Stimulated activated CD4-positive, alpha-beta T cell treated with anti-CD3 and anti-CD28 coated beads, Interleukin-4, amount 100 ng/mL, for 24 hours (primary cell): ENCODE measurements around the gene ITGAL.
"Not testable (repeated sequence)": the region's sequence is repeated elsewhere in the genome, so short reads cannot be mapped to it uniquely, and the experiment has no call there.

Source experiments
- DNase-seq: peaks from one replicate; pipeline ENCODE4 v3.0.0-alpha.2; 2020

Gene ITGAL

DNA sequence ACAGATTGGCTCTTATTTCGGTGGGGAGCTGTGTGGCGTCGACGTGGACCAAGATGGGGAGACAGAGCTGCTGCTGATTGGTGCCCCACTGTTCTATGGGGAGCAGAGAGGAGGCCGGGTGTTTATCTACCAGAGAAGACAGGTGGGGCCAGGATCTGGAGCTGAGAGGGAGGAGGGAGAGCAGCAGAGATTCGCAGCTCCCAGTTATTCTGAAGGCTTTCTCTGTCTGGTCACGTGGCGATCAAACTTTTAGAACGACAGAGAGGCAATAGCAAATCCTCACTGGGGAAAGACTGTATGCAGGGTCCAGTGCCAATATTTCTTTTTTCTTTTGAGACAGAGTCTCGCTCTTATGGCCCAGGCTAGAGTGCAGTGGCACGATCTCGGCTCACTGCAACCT lies 22.2 kb downstream of the ITGAL start:
- no peak for DNase-seq

DNA sequence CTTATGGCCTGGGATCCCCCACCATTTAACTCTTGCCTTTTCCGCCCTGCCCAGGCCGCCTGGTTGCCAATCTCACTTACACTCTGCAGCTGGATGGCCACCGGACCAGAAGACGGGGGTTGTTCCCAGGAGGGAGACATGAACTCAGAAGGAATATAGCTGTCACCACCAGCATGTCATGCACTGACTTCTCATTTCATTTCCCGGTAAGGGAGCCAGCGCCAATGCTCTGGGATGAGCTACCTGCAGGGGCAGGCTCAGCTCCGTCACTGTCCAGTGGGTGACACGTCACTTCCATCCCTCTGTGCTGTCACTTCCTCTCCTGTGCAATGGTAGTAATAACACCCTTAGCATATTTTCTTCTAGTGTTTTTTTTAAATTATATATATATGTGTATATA lies 26.7 kb downstream of the ITGAL start:
- no peak for DNase-seq

DNA sequence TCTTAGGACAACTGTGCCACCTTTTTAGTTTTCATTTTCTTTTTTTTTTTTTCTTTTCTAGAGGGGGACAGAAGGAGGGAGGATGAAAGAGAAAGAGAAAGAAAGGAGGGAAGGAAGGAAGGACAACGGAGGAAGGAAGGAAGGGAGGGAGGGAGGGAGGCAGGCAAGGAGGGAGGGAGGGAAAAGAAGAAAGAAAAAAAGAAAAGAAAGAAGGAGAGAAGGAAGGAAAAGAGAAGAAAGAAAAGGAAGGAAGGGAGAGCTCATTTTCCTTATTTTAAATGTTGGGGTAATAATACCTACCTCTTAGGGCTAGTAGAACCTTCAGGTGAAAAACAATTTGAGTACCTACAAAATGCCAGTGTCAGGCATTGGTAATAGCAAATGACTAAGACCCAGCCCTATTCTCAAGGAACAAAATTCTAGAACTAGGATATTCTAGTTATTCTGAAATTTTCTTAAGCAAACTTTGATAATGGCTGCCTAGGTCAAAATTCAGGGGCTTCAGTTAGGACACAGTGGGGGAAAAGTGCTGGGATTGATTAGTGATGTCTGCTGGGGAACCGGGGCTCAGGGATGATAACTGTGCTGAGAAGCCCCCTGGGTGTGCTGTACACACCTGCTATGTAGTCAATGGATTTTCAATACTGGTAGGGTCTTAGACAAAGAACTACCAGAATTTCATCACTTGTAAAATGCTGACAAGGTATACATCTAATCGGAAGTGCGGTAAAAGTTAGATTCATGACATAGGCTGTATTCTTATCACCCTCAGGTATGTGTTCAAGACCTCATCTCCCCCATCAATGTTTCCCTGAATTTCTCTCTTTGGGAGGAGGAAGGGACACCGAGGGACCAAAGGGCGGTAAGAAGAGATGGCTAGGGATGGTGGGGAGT lies 31.1 kb downstream of the ITGAL start:
- DNase-seq = no peak

DNA sequence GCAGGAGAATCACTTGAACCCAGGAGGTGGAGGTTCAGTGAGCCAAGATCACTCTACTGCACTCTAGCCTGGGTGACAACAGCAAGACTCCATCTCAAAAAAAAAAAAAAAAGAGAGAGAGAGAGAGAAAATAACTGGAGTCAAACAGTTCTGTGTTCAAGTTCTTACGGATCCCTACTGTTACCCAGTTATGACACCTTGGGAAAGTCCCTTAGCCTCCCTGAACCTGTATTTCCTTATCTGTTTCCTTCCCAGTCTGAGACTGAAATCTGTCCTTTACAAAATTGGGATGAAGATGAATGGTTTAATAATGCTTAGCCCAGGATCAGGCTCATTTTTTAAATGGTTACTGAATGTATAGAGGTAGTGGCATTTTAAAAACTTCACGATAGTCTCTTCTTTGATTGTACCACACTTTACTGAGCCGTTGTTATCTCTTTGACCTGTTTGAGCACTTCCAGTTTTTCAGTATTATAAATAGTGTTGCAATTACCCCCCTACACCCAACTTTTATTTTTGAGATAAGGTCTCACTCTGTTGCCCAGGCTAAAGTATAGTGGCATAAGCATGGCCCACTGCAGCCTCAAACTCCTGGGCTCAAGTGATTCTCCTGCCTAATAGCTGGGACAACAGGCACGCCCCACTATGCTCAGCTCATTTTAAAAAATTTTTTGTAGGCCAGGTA lies 36.7 kb downstream of the ITGAL start:
- DNase-seq = no peak

DNA sequence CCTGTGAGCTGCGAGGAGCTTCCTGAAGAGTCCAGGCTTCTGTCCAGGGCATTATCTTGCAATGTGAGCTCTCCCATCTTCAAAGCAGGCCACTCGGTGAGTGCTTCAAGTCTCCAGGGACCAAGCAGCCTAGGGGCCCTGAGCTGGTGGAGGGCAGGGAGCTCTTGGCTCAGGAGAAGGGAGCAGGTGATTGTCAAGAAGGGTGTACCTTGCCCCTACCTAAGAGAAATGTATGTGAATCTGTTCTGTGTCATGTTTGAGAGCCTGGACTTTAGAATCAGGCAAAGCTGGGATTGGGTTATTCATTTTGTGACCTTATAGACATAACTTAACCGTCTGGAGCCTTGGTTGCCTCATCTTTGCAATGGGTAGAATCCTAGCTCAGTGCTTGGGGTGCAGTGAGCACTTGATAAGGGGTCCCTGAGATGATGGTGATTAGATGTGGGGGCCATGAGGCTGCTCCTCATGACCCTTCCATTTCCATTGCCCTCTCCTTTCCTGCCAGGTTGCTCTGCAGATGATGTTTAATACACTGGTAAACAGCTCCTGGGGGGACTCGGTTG lies 37.9 kb downstream of the ITGAL start:
- no peak for DNase-seq

DNA sequence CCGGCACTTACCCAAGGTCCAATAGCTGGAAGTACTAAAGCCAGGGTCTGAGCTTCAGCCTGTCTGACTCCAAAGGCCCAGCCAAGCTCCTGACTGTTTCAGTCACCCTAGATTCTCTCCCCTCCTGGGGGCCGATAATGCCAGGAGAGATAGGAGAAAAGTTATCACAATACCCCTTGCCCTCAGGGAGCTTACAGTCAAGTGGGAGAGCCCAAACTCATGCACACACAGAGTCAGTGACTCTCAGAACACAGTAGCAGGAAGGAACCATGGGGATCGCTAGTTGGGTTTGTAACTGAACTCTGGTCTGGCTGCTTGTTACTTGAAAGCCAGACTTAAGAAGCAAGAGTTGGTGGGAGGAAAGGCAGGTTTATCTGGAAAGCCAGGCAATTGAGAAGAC lies 39.0 kb downstream of the ITGAL start:
- no peak for DNase-seq

DNA sequence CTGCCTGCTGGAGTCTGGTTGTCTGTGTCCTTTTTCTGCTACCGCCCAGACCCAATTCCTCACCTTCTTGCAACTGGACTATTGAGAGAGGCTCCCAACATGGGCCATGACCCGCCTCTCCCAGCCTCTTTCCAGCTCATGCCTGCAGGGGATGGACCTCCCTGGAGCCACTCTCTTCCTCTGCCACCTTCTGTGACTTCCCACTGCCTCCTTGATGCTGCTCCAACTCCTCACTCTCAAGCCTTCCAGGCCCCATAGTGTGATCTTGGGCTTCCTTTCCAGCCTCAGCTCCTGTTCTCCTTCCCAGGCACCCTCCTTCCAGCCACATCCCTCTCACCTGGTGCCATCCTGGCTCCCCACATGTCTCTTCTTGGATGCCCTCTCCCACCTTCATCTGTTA lies 42.7 kb downstream of the ITGAL start:
- no peak for DNase-seq

DNA sequence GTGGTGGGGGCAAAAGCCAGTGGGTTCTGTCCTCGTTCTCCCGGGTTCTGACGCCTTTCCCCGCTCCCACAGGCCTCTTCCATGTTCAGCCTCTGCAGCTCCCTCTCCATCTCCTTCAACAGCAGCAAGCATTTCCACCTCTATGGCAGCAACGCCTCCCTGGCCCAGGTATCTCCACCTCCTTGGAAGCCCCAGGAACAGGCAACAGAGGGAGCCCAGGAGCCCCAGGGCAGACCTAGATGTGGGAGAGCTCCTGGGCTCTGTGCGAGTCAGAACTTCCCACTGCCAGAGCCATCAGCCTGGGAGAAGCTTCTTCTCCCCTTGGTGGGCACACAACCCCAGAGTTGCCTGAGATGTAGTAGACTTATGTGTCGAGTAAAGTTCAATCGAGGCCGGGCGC lies 46.0 kb downstream of the ITGAL start:
- no peak for DNase-seq

DNA sequence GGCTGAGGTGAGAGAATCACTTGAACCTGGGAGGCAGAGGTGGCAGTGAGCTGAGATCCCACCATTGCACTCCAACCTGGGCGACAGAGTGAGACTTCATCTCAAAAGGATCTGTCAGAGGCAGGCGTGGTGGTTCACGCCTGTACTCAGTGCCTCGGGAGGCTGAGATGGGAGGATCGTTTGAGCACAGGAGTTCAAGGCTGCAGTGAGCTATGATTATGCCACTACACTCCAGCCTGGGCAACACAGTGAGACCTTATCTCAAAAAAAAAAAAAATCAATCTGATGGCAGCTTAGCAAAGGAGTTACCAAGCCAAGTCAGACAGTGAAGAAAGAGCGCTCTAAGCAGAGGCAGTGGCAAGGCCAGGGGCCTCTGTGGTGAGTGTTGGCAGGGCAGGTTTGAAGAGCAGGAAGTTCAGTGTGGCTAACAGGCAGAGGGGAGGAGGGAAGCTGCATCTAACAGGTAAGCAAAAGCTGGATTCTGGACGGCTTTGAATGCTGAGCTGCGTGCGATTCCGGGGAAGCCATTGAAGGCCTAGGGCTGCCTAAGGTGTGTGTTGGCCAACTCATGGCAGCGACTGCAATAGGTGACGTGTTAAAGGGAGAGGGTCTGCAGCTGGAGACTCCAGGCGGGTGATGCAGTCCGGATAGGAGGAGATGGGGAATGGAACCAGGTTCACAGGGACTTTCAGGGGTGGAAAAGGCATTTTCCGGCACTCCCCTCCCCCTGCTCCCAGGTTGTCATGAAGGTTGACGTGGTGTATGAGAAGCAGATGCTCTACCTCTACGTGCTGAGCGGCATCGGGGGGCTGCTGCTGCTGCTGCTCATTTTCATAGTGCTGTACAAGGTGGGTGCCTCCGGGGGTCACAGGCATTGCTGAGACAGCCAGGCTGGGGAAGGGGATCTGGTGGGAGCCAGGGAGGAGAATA lies 46.8 kb downstream of the ITGAL start:
- DNase-seq = no peak

DNA sequence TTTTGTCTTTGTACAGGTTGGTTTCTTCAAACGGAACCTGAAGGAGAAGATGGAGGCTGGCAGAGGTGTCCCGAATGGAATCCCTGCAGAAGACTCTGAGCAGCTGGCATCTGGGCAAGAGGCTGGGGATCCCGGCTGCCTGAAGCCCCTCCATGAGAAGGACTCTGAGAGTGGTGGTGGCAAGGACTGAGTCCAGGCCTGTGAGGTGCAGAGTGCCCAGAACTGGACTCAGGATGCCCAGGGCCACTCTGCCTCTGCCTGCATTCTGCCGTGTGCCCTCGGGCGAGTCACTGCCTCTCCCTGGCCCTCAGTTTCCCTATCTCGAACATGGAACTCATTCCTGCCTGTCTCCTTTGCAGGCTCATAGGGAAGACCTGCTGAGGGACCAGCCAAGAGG lies 48.9 kb downstream of the ITGAL start:
- no peak for DNase-seq

DNA sequence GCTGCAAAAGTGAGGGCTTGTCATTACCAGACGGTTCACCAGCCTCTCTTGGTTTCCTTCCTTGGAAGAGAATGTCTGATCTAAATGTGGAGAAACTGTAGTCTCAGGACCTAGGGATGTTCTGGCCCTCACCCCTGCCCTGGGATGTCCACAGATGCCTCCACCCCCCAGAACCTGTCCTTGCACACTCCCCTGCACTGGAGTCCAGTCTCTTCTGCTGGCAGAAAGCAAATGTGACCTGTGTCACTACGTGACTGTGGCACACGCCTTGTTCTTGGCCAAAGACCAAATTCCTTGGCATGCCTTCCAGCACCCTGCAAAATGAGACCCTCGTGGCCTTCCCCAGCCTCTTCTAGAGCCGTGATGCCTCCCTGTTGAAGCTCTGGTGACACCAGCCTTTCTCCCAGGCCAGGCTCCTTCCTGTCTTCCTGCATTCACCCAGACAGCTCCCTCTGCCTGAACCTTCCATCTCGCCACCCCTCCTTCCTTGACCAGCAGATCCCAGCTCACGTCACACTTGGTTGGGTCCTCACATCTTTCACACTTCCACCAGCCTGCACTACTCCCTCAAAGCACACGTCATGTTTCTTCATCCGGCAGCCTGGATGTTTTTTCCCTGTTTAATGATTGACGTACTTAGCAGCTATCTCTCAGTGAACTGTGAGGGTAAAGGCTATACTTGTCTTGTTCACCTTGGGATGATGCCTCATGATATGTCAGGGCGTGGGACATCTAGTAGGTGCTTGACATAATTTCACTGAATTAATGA lies 49.5 kb downstream of the ITGAL start:
- no peak for DNase-seq

DNA sequence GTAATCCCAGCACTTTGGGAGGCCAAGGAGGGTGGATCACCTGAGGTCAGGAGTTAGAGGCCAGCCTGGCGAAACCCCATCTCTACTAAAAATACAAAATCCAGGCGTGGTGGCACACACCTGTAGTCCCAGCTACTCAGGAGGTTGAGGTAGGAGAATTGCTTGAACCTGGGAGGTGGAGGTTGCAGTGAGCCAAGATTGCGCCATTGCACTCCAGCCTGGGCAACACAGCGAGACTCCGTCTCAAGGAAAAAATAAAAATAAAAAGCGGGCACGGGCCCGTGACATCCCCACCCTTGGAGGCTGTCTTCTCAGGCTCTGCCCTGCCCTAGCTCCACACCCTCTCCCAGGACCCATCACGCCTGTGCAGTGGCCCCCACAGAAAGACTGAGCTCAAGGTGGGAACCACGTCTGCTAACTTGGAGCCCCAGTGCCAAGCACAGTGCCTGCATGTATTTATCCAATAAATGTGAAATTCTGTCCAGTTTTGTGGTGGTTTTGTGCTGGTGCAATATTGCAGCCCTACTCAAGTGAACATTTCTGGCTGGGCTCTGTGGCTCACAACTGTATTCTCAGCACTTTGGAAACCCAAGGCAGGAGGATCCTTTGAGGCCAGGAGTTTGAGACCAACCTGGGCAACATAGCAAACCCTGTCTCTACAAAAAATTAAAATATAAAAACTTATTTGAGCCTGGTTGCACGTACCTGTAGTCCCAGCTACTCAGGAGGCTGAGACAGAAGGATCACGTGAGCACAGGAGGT lies 50.3 kb downstream of the ITGAL start:
- not testable (repeated sequence) for DNase-seq

DNA sequence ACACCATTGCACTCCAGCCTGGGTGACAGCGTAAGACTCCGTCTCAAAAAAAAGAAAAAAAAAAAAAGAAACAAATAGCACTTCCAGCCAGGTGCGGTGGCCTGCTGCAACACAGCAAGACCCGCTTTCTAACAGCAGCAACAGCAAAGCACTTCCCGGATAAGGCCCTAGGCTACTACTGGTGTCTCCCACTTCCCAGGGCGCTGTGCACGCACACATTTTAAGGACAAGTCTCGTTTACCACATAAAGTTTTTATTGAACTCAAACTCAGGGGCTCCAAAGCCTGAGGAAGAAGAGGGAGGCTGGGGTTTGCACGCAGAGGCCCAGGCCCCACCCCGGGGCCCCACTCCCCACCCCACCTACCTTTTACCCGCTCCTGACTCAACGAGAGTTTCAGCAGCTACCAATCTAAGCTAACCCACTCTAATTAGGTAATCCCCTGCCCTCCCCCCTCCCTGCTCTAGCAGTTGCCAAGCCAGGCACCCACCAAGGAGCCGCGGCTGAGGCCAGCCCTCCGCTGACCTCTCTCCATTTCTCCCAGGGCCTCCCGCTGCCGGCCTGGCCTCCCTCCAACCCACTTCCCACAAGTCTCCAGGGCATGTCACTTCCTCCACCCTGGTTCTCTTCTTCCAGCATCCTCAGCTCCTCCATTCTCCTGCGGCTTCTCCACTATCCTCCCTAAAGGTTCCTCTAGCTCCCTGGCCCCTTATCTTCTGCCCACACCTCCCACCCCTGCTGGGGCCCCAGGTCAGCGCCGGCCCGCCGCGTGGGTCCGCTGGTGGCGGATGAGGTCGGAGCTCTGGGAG lies 51.4 kb downstream of the ITGAL start:
- no peak for DNase-seq

DNA sequence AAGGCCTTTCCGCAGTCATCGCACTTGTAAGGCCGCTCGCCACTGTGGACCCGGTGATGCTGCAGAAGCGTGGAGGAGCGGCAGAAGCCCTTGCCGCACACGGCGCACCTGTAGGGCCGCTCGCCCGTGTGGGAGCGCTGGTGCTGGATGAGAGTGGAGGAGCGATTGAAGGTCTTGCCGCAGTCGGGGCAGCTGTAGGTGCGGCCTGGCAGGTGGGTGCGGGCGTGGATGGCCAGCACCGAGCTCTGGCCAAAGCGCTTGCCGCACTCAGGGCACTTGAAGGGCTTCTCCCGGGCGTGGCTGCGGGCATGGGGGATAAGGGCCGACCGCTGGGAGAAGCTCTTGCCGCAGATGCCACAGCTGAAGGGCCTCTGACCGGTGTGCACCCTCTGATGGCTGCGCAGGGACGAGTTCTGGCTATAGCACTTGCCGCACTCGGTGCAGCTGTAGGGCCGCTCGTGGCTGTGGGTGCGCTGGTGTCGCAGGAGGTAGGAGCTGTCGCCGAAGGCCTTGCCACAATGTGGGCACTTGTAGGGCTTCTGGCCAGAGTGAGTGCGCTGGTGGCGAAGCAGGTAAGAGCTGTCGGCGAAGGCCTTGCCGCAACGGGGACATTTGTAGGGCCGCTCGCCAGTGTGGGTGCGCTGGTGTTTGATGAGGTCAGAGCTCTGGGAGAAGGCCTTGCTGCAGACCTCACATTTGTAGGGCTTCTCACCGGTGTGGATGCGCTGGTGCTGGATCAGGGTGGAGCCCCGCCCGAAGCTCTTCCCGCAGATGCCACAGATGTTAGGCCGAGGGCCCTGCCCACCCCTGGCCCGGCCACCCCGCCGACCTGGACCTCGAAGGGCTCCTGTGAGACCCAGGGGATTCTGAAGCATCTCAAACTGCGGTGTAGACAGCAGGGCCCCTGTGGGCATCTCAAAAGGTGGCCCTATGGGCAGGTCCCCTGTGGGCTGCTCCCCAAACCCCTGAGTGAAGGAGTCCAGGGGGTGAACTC lies 52.3 kb downstream of the ITGAL start:
- no peak for DNase-seq

DNA sequence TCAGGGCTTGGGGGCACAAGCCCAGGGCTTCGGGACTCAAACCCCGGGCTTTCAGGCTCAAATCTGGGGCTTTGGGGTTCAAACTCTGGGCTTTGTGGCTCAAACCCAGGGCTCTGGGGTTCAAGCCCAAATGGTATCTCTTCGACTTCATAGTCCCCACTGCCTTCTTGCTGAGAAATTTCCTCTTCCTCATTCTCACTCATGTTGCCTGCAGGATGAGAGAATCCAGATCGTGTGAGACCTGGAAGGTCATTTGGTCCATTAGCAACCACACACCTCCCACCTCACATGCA lies 53.2 kb downstream of the ITGAL start:
- no peak for DNase-seq

DNA sequence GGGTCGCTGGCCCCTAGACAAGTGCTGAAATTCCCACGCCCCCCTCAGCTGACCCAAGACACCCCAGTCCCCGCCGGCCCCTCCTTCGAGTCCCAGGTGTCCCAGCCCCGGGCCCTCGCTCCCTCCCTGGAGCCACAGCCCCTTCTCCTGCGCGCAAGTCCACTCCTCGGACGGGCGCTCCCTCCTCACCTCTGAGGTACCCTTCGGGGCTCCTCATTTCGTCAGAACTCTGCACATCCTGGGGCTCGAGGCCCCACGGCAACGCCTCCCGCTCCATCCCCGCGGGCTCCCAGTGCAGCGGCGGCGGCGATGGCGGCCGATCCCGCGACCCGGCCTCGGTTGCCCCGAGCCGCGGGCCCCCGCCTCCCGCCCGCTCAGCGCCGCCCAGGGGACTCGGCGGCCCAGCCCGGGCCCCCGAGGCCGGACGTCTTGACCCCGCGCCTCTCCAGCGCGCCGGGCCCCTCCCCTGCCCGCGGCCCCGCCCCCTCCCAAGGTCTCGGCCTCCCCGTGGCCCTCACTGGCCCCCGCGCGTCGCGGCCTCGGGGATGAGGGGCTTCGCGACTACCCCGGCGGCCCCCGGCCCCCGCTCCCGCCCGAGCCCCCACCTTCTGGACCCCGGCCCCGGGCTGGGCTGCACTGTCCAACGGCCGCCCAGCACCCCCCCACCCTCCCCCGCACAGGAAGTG lies 53.7 kb downstream of the ITGAL start, which contains the start of gene ZNF768:
ZNF768 (minus strand) TSS at position 430 of the 686 bp plus-strand sequence; CDS start at position 277, 153 bp downstream.
- peak; percentile 18 for DNase-seq

DNA sequence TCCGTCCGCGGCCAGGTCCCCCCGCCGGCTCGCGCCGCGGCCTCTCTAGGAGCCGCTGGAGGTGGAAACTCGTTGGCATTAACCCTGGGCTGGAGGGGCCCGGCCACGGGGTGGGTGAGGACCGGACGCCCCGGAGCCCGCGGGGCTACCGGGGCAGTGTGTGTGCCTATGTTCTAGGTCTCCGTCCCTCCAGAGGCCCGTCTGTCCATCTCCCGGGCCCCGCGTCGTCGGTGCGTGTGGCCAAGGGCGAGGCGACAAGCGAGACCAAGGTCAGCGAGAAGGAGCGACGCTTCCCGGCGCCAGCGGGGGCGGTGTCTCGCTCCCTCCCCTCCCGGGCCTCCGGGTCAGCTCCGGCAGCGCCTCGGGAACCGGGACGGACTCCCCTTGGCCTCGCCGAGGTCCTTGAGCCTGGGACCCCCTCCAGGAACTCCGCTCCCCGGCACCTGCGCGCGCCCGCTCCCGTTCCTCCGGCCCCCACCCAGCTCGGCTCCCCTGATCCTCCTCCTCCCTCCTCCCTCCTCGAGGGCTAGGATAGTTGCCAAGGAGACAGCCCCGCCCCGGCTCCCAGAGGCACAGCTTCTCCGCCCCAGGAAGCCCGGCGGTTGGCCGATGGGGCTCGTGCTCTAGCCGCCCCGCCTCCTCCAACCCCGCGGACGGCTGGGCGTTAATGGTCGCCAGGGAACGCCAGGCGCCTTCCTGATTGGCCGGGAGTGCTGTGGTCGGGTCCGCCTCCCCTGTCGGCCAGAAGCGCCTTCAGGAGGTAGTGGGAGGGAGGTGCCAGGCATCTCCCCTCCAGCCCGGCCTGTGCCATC lies 54.5 kb downstream of the ITGAL start:
- peak; percentile 94 for DNase-seq
